ENCODE measurements around the gene CPED1. TPM values are rescaled to one million over a fixed set of nuclear protein-coding genes. Genes with fewer than 3 reads are reported as not detected.

Gene CPED1
- total and polyA plus RNA-seq, 10 of the 15 experiments (the other 5 are each of a cell fraction or from before 2014, with no cell fraction given) = 0.01 to 0.77 (median 0.10) TPM; not detected in 1

DNA sequence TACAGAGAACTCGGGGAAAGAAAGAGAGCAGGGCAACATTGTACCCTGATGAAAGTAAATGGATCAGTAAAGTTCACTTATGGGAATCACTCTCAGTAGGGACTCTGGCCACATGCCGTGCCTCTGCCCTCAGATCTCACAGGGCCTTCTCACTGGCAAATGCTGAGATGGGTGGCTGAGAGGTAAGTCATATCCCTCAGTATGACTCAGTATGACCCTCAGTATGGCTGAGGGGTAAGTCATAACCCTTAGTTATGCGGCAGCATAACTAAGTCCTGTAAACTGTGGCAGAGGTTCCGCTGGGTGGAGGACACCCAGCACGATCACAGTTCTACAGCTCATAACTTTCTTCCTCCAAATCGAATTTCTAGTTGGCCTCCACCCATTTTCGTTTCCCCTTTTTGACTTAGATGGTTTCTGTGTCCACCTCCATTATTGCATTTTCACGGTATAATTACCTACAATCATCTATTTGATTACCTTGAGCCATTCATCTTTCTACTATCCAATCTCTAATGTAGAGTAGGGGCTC lies 313.8 kb downstream of the CPED1 start (continued):
- TF ChIP-seq, protein P1, sequence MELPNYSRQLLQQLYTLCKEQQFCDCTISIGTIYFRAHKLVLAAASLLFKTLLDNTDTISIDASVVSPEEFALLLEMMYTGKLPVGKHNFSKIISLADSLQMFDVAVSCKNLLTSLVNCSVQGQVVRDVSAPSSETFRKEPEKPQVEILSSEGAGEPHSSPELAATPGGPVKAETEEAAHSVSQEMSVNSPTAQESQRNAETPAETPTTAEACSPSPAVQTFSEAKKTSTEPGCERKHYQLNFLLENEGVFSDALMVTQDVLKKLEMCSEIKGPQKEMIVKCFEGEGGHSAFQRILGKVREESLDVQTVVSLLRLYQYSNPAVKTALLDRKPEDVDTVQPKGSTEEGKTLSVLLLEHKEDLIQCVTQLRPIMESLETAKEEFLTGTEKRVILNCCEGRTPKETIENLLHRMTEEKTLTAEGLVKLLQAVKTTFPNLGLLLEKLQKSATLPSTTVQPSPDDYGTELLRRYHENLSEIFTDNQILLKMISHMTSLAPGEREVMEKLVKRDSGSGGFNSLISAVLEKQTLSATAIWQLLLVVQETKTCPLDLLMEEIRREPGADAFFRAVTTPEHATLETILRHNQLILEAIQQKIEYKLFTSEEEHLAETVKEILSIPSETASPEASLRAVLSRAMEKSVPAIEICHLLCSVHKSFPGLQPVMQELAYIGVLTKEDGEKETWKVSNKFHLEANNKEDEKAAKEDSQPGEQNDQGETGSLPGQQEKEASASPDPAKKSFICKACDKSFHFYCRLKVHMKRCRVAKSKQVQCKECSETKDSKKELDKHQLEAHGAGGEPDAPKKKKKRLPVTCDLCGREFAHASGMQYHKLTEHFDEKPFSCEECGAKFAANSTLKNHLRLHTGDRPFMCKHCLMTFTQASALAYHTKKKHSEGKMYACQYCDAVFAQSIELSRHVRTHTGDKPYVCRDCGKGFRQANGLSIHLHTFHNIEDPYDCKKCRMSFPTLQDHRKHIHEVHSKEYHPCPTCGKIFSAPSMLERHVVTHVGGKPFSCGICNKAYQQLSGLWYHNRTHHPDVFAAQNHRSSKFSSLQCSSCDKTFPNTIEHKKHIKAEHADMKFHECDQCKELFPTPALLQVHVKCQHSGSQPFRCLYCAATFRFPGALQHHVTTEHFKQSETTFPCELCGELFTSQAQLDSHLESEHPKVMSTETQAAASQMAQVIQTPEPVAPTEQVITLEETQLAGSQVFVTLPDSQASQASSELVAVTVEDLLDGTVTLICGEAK (IDR thresholded peaks at IDR 0.05; ENCODE audit: borderline replicate concordance) = no peak
- TF ChIP-seq LARP7 (IDR thresholded peaks at IDR 0.05) (no peak), IKZF1 (conservative IDR thresholded peaks at IDR 0.05) (peak; percentile 34; the same call in 1 of the 2 replicates), STAT1 (conservative IDR thresholded peaks at IDR 0.05) (no peak), NFXL1 (IDR thresholded peaks at IDR 0.05; ENCODE audit: borderline replicate concordance) (no peak), SMAD5 (IDR thresholded peaks at IDR 0.05; ENCODE audit: low read depth) (no peak), RELA (IDR thresholded peaks at IDR 0.05; ENCODE audit: borderline replicate concordance, partially characterized antibody) (no peak), CBX3 (IDR thresholded peaks at IDR 0.05; ENCODE audit: borderline replicate concordance, low read depth) (no peak), PML (IDR thresholded peaks at IDR 0.05; ENCODE audit: low read length) (no peak), SREBF1 (IDR thresholded peaks at IDR 0.05; ENCODE audit: low read length) (no peak), WRNIP1 (IDR thresholded peaks at IDR 0.05; ENCODE audit: borderline replicate concordance, low read depth, low read length) (no peak), TCF7 (IDR thresholded peaks at IDR 0.05; ENCODE audit: borderline replicate concordance) (no peak), NFYA (IDR thresholded peaks at IDR 0.05; ENCODE audit: borderline replicate concordance, low read depth, low read length) (no peak), JUNB (IDR thresholded peaks at IDR 0.05) (peak; percentile 56), EZH2 (IDR thresholded peaks at IDR 0.05; ENCODE audit: borderline replicate concordance, control insufficient read depth, low read depth, low read length) (no peak), ZNF207 (IDR thresholded peaks at IDR 0.05; ENCODE audit: borderline replicate concordance) (no peak), NBN (IDR thresholded peaks at IDR 0.05) (no peak), ZNF217 (IDR thresholded peaks at IDR 0.05) (no peak; the same call in 1 of the 2 replicates), ZSCAN29 (IDR thresholded peaks at IDR 0.05) (peak; percentile 62; the same call in 1 of the 2 replicates), FOXK2 (IDR thresholded peaks at IDR 0.05) (no peak), CREB1 (IDR thresholded peaks at IDR 0.05; ENCODE audit: low read depth) (no peak), FOXM1 (IDR thresholded peaks at IDR 0.05; ENCODE audit: low read depth, low read length) (0 out of 2 replicates have a peak, but pooled peaks have one; percentile 28), SIN3A (IDR thresholded peaks at IDR 0.05; ENCODE audit: low read depth, low read length) (no peak), SIX5 (IDR thresholded peaks at IDR 0.05; ENCODE audit: low read depth, low read length, severe bottlenecking) (no peak), RCOR1 (conservative IDR thresholded peaks at IDR 0.05; ENCODE audit: low read depth, low read length) (no peak)
- TF ChIP-seq, protein P2, sequence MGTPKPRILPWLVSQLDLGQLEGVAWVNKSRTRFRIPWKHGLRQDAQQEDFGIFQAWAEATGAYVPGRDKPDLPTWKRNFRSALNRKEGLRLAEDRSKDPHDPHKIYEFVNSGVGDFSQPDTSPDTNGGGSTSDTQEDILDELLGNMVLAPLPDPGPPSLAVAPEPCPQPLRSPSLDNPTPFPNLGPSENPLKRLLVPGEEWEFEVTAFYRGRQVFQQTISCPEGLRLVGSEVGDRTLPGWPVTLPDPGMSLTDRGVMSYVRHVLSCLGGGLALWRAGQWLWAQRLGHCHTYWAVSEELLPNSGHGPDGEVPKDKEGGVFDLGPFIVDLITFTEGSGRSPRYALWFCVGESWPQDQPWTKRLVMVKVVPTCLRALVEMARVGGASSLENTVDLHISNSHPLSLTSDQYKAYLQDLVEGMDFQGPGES (IDR thresholded peaks at IDR 0.05) = no peak
- TF ChIP-seq, protein P3, sequence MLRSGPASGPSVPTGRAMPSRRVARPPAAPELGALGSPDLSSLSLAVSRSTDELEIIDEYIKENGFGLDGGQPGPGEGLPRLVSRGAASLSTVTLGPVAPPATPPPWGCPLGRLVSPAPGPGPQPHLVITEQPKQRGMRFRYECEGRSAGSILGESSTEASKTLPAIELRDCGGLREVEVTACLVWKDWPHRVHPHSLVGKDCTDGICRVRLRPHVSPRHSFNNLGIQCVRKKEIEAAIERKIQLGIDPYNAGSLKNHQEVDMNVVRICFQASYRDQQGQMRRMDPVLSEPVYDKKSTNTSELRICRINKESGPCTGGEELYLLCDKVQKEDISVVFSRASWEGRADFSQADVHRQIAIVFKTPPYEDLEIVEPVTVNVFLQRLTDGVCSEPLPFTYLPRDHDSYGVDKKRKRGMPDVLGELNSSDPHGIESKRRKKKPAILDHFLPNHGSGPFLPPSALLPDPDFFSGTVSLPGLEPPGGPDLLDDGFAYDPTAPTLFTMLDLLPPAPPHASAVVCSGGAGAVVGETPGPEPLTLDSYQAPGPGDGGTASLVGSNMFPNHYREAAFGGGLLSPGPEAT (IDR thresholded peaks at IDR 0.05; ENCODE audit: low read depth) = 0 out of 2 replicates have a peak, but pooled peaks have one; percentile 13
